DOHH2 (cell line): ENCODE measurements around the gene RGCC.
"Not testable (repeated sequence)": the region's sequence is repeated elsewhere in the genome, so short reads cannot be mapped to it uniquely, and the experiment has no call there.

Experiments
- CTCF ChIP-seq: fragments of 200-600 bp; sonication (generic); IDR thresholded peaks from one replicate; pipeline ENCODE4 v1.5.1; 2014; ENCODE audit warnings: antibody characterized with exemption, mild to moderate bottlenecking, low read depth, low read length; ENCODE audit not compliant: poor library complexity, severe bottlenecking
- EZH2phosphoT487 ChIP-seq: fragments of 200-600 bp; sonication (generic); IDR thresholded peaks from 2 replicates; pipeline ENCODE4 v1.6.1; 2017; ENCODE audit warnings: borderline replicate concordance, mild to moderate bottlenecking, antibody characterized with exemption, low read length, moderate library complexity, mixed read lengths

DNA sequence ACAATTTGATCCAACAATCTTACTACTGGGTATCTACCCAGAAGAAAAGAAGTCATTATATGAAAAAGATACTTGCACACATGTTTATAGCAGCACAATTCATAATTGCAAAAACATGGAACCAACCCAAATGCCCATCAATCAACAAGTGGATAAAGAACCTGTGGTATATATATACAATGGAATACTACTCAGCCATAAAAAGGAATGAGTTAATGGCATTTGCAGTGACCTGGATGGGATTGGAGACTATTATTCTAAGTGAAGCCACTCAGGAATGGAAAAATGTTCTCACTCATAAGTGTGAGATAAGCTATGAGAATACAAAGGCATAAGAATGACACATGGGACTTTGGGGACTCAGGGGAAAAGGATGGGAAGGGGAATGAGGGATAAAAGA is 47.3 kb downstream of the RGCC start:
- not testable (repeated sequence) for TF ChIP-seq CTCF, EZH2phosphoT487
